Stomach (tissue), 4 donors: ENCODE results near the gene GALNT17.

Experiments used
- EP300 ChIP-seq: sonication (generic); formaldehyde crosslinking; IDR thresholded peaks from one replicate; pipeline ENCODE4 v1.6.1; 2017; ENCODE audit warnings: antibody characterized with exemption
- POLR2A ChIP-seq, 4 donors: fragments of 450-650 bp; IDR thresholded peaks; one replicate each; pipeline ENCODE4 v1.6.1; 2016; ENCODE audit warnings: antibody characterized with exemption in 4 of 4, control low read depth in 2 of 4, mild to moderate bottlenecking in 1 of 4, moderate library complexity in 1 of 4
- POLR2AphosphoS5 ChIP-seq, 3 donors: sonication (generic); formaldehyde crosslinking; IDR thresholded peaks; one replicate each; pipeline ENCODE4 v1.6.1; 2016; ENCODE audit warnings: antibody characterized with exemption in 3 of 3
- TF ChIP-seq, protein P1 (sequence below), 7 experiments: fragments of 450-650 bp in 4 of 7; fragments of 200-600 bp in 3 of 7; sonication (generic) in 3 of 7; IDR thresholded peaks; one replicate each; pipeline ENCODE4 v1.5.1; 2016 to 2019; ENCODE audit warnings: antibody characterized with exemption in 7 of 7, control low read depth in 2 of 7, mild to moderate bottlenecking in 1 of 7

DNA sequence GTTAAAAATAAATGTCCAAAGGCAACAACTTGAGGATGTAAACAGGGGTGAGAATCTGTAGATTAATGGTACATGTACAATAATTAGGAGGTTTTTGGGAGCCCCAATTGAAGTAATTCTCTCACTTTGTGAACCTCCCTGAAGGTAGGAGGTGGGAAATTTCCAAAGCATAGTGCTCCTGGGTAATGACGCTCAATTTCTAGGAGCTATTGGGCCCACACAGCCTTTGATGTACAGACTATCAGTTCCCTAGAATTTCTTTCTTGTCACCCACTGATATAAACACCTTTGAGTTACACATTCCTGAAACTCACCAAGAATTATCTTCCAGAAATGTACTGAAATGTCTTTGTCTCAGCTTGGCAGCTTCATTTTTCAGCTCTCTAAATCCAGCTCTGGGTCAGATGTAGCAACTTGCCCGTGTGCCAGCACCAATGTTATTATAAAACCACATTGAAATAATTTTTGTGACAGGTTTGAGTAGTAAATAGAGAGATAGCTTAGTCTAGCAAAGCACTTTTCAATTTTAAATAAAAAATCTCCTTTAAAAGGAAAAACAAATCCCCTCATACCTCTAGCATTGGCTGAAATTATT is 36.6 kb upstream of the GALNT17 start:
- TF ChIP-seq, protein P1, sequence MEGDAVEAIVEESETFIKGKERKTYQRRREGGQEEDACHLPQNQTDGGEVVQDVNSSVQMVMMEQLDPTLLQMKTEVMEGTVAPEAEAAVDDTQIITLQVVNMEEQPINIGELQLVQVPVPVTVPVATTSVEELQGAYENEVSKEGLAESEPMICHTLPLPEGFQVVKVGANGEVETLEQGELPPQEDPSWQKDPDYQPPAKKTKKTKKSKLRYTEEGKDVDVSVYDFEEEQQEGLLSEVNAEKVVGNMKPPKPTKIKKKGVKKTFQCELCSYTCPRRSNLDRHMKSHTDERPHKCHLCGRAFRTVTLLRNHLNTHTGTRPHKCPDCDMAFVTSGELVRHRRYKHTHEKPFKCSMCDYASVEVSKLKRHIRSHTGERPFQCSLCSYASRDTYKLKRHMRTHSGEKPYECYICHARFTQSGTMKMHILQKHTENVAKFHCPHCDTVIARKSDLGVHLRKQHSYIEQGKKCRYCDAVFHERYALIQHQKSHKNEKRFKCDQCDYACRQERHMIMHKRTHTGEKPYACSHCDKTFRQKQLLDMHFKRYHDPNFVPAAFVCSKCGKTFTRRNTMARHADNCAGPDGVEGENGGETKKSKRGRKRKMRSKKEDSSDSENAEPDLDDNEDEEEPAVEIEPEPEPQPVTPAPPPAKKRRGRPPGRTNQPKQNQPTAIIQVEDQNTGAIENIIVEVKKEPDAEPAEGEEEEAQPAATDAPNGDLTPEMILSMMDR (IDR thresholded peaks at IDR 0.05), result no peak
- TF ChIP-seq POLR2A (IDR thresholded peaks at IDR 0.05) (no peak), EP300 (no peak), POLR2AphosphoS5 (IDR thresholded peaks at IDR 0.05) (no peak)
